Esophagus muscularis mucosa (tissue), 3 donors: ENCODE results near the gene PAPLN.

ENCODE experiments used
- POLR2A ChIP-seq: fragments of 450-650 bp; IDR thresholded peaks from one replicate; pipeline ENCODE4 v1.6.1; 2017; ENCODE audit warnings: antibody characterized with exemption, moderate library complexity, mild to moderate bottlenecking, low read depth
- TF ChIP-seq, protein P1 (sequence below), 3 experiments: fragments of 200-600 bp in 2 of 3; fragments of 450-650 bp in 1 of 3; sonication (generic) in 2 of 3; IDR thresholded peaks; one replicate each; pipeline ENCODE4 v1.5.1; 2017 to 2019; ENCODE audit warnings: antibody characterized with exemption in 3 of 3, mild to moderate bottlenecking in 2 of 3, moderate library complexity in 1 of 3

DNA sequence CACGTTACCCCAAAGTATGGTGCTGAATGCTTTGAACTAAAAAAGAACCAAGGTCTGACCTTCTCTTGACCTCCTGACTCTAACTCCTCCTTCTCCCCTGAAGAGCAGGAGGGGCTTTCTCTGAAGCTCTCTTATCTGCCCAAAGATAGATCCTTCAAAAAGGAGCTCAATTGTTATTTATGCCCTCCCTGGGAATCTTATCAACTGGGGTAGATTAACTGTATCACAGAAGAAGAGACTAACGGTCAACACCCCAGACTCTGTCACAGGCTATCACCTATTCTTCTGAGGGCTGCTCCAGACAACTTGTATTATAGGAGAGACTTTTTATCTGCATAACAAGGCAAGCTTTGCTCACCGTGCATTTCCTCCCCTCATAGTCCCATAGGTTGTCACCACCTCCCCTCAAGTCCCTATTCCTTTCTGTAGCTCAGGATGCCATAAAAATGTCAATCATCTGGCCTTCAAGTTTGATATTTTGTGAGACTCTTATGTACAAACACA, 86.6 kb downstream of the PAPLN start:
- TF ChIP-seq, protein P1, sequence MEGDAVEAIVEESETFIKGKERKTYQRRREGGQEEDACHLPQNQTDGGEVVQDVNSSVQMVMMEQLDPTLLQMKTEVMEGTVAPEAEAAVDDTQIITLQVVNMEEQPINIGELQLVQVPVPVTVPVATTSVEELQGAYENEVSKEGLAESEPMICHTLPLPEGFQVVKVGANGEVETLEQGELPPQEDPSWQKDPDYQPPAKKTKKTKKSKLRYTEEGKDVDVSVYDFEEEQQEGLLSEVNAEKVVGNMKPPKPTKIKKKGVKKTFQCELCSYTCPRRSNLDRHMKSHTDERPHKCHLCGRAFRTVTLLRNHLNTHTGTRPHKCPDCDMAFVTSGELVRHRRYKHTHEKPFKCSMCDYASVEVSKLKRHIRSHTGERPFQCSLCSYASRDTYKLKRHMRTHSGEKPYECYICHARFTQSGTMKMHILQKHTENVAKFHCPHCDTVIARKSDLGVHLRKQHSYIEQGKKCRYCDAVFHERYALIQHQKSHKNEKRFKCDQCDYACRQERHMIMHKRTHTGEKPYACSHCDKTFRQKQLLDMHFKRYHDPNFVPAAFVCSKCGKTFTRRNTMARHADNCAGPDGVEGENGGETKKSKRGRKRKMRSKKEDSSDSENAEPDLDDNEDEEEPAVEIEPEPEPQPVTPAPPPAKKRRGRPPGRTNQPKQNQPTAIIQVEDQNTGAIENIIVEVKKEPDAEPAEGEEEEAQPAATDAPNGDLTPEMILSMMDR (IDR thresholded peaks at IDR 0.05) = no peak
- TF ChIP-seq POLR2A = no peak
